Measurements from ENCODE around the gene TAB2. TPM values are rescaled to one million over a fixed set of nuclear protein-coding genes. Genes with fewer than 3 reads are reported as not detected.

Gene TAB2
- total and polyA plus RNA-seq, 2 experiments from 2014 or later, result 19.8 to 59.2 TPM

DNA sequence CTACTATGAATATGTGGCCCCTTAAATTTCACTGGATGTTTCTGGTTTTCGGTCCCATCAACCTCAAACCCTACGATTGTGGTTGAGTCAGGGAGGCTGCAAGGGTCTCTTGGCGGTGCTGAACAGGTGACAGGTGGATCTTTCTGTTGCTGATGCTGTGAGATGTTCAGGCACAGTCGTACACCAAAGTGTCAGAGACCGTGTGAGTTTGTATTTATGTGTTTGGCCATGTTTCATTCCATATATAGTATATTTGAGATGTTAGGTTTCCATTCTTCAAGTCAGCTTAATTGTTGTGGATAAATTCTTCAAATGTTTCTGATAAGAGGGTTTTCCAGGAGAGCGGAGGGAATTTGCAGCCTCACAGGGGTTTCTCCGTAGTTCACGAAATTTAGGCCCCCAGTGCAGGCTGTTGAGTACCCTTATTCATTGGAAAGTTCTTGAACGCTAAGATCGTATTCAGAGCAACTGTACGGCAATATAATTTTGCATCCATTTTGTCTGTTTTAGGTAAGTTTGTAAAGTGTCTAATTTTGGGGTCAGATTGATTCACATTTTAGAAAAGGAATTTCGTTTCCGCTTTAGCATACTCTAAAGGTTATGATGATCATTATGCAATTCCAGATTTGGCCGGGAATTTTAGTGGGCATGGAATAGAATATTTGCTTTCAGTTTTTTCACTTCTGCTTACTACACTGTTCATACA lies 1.2 kb downstream of the TAB2 start (continued):
- TF ChIP-seq CTCF (conservative IDR thresholded peaks at IDR 0.05; ENCODE audit: low read depth in 2 of 2) (no peak), ZNF114 (CRISPR knock-in tag; IDR thresholded peaks at IDR 0.05) (no peak), STAT1 (IDR thresholded peaks at IDR 0.05; ENCODE audit: unreplicated experiment) (no peak), ZNF331 (CRISPR knock-in tag; IDR thresholded peaks at IDR 0.05; ENCODE audit: low read depth) (no peak), JUNB (IDR thresholded peaks at IDR 0.05; ENCODE audit: unreplicated experiment) (no peak)
- TF ChIP-seq, protein P1, sequence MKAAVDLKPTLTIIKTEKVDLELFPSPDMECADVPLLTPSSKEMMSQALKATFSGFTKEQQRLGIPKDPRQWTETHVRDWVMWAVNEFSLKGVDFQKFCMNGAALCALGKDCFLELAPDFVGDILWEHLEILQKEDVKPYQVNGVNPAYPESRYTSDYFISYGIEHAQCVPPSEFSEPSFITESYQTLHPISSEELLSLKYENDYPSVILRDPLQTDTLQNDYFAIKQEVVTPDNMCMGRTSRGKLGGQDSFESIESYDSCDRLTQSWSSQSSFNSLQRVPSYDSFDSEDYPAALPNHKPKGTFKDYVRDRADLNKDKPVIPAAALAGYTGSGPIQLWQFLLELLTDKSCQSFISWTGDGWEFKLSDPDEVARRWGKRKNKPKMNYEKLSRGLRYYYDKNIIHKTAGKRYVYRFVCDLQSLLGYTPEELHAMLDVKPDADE (IDR thresholded peaks at IDR 0.05), result no peak

DNA sequence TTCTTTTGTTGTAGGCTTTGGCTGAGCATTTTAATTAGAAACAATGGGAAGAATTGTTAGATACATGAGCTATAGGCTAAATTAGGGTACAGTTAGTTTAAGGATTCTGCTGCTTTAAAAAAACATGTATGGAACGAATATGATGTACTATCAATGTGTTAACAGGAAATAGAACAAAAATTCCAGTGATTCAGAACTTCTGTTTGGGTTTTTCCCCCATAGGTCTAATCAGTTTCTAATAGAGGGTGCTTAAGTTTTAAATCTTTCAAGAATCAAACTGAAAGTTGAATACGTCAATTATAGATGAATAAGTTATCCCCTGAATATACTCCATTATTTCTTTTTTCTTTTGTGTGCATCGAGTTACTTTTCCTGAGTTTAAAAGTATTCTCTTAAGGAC lies 1.9 kb downstream of the TAB2 start:
- H3K27ac Mint-ChIP-seq, result no peak overlapping the region
- TF ChIP-seq NANOG (IDR thresholded peaks at IDR 0.05; ENCODE audit: borderline replicate concordance) (no peak), ZNF331 (CRISPR knock-in tag; IDR thresholded peaks at IDR 0.05; ENCODE audit: low read depth) (no peak), ZNF114 (CRISPR knock-in tag; IDR thresholded peaks at IDR 0.05) (no peak), ZNF462 (CRISPR knock-in tag; IDR thresholded peaks at IDR 0.05) (no peak), REST (IDR thresholded peaks at IDR 0.05; ENCODE audit: unreplicated experiment) (no peak), JUNB (IDR thresholded peaks at IDR 0.05; ENCODE audit: unreplicated experiment) (no peak), EZH2 (IDR thresholded peaks at IDR 0.05; ENCODE audit: low read depth, unreplicated experiment) (no peak)
- TF ChIP-seq, protein P1 (IDR thresholded peaks at IDR 0.05), result no peak

More for the DNA sequence above, 1.9 kb downstream of the TAB2 start:
- H3K9me2 ChIP-seq (ENCODE audit: insufficient read depth), result no peaks in the 10 kb centered on the region
- no peaks in the 10 kb centered on the region for H3K36me3 ChIP-seq (ENCODE audit: insufficient read depth)
- peaks cover 57% of the 10 kb centered on the region for H3K4me1 ChIP-seq (ENCODE audit: insufficient read depth)
- no peaks in the 10 kb centered on the region for H3K27me3 ChIP-seq (ENCODE audit: insufficient read depth)
- Mint-ChIP-seq H3K9me3 (no peaks in the 10 kb centered on the region), H3K27me3 (ENCODE audit: insufficient read depth, low read depth, poor library complexity) (no peaks in the 10 kb centered on the region), H3K4me1 (peaks cover 44% of the 10 kb centered on the region), H3K36me3 (ENCODE audit: low read depth) (no peaks in the 10 kb centered on the region), H3K4me3 (peak overlapping the region; percentile 93)
- no peak overlapping the region for H2AFZ ChIP-seq
- H3F3A ChIP-seq (replicated peaks; ENCODE audit: low read depth), result no peaks in the 10 kb centered on the region
- no peak overlapping the region for H3K27ac ChIP-seq (ENCODE audit: low read depth)
- ATAC-seq (no peak), DNase-seq (ENCODE audit: low spot score) (no peak)
- peak overlapping the region; percentile 84 for H3K4me3 ChIP-seq
- peaks cover 24% of the 10 kb centered on the region; the same call in 1 of the 2 replicates for H4K20me1 ChIP-seq (replicated peaks; ENCODE audit: insufficient read depth)
- H3K4me2 ChIP-seq, result peak overlapping the region; percentile 81
- peaks cover 61% of the 10 kb centered on the region for H3K79me2 ChIP-seq (replicated peaks; ENCODE audit: insufficient read depth)
